NCI-H2196 treated with DMSO at 0.1 percent for 48 hours (cell line): Measurements from ENCODE around the gene TSKS.

Experiments
- DNase-seq: peaks from one replicate; lab custom pipeline; 2025; ENCODE audit not compliant: unreplicated experiment; lab: John Stamatoyannopoulos, UW

TSKS gene

GRCh38 chr19:49767967-49768581, 5.0 kb upstream of the TSKS start:
- DNase-seq, result no peak

- DNase-seq, result no peak
Measured at GRCh38 chr19:49767381-49767780, 4.3 kb upstream of the TSKS start.

- DNase-seq, result no peak
Measured at GRCh38 chr19:49766930-49767299, 3.8 kb upstream of the TSKS start, which contains the start of gene AP2A1. AP2A1 (plus strand) TSS chr19:49767001; CDS start chr19:49767134, 133 bp downstream.

- peak; percentile 100 for DNase-seq
Measured at GRCh38 chr19:49766007-49766929, 3.2 kb upstream of the TSKS start.

GRCh38 chr19:49764341-49764740, 1.2 kb upstream of the TSKS start:
- DNase-seq, result no peak

GRCh38 chr19:49761625-49762311, 1.3 kb downstream of the TSKS start:
- no peak for DNase-seq

GRCh38 chr19:49761249-49761624, 1.9 kb downstream of the TSKS start:
- DNase-seq, result no peak

- DNase-seq, result no peak
Measured at GRCh38 chr19:49758292-49758691, 4.8 kb downstream of the TSKS start.

GRCh38 chr19:49755956-49756355, 7.2 kb downstream of the TSKS start:
- no peak for DNase-seq

DNA sequence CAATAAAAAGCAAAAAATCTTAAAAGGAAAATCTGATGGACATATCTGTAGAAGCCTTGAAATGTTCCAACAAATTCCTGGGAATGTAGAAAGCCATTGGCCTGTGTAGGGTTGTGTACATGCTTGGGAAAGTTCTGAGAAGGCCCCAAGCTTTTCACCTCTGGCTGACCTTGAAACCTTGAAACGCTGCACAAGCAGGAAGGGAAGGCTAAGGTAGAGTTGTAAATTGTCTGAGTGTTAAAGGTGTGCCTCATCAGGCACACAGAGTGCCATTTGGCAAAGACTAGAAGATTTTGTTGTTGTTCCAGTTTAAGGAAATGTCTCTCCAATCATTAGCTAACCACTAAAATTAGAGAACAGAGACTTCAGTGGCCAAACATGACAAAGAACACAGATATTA, 10.4 kb downstream of the TSKS start:
- no peak for DNase-seq

DNA sequence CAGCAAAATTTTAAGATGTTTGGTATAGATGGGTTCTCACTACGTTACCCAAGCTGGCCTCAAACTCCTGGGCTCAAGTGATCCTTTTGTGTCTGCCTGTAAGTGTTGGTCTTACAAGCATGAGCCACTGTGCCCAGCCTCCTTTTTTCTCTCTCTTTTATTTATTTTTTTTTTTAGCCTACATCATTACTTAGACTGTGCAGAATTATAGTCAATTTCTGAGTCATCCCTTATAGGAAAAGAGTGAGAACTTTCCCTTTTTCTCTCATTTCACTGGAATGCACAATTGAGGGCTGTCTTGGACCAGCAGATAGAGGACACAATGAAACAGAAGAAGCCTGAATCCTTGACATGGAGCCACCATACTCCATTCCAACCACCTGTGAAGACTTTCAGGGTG, 13.3 kb downstream of the TSKS start:
- no peak for DNase-seq

DNA sequence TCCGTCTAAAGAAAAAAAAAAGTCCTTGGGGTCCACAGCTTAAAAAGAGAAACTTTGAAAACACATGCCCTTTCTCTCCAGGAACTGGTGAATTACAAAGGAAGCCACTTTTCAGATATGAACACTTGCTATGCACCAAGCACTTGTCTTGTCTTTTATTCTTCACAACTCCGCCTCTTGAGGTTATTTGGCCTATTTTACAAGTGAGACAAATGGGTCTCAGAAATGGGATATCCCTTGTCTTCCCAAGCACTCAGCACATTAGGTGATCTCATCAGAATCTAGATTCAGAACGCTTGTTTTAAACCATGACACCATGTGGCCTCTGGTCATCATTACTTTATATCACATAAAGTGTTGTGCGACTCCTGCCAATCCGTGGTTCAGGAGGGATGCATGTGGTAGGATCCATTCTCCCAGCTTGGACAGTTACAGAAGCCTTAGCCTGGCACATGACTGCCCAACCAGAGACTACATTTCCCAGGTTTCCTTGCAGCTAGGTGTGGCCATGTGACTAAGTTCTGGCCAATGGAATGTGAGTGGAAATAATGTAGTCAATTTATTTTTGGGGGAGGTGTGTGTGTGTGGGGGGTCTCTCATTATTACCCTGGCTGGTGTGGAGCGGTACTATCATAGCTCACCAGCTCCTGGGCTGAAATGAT, 13.9 kb downstream of the TSKS start:
- DNase-seq, result no peak

- no peak for DNase-seq
Measured at GRCh38 chr19:49746206-49746958, 16.7 kb downstream of the TSKS start.

DNA sequence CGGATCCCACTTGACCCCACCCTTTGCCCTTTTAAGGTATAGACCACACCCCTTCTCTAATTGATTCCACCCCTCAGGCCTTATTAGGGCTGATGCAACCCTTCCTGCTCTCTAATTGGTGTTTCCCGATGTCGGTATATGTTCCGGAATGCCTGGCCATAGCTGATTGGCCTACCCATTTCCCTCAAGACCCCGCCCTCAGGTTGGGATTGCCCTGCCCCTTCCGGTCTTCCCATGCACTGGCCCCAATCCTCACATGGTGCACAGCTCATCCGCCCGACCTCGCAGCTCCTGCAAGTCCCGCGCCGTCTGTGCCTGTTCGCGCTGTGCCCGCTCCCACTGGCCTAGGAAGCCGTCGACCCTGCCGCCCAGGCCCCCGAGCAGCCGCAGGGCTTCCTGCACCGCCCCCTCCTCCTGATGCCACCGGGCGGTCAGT, 18.1 kb downstream of the TSKS start:
- no peak for DNase-seq

GRCh38 chr19:49741210-49741844, 21.8 kb downstream of the TSKS start:
- no peak for DNase-seq

DNA sequence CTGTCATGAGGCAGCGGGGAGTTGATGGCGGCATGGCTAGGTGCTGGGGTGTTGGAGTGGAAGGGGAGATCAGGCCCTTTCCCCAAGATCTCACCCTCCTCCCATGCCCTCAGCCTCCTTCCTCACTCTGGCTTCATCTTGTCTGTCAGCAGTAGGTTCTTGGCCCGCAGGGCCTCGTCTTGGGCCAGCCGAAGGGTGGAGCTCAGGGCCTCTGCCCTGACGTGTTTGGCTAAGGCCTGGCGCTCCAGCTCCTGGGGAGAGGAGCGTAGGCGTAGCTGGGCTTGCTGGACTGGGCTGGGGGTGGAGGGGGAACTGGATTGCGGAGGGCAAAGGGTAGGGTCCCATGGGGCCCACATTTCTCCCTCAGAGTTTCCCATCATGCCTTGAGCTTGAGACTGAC, 23.2 kb downstream of the TSKS start:
- no peak for DNase-seq

- no peak for DNase-seq
Measured at GRCh38 chr19:49739098-49739497, 24.0 kb downstream of the TSKS start.

DNA sequence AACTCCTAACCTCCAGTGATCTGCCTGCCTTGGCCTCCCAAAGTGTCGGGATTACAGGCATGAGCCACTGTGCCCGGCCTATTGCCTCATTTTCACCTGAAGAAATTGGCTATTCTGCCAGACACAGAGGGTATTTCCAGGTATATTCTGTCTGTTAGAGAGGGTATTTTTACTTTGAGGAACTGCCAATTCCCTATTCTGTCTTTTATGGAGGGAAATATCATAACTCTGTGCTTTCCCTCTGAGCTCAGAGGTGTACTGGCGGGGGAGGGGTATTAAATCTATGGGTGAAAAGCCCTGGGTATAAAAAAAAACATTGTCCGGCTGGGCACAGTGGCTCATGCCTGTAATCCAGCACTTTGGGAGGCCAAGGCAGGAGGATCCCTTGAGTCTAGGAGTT, 24.8 kb downstream of the TSKS start:
- DNase-seq, result no peak

- DNase-seq, result no peak
Measured at GRCh38 chr19:49730166-49730565, 32.9 kb downstream of the TSKS start.
